HepG2 (cell line): ENCODE measurements around the gene BPIFA2. TPM values are rescaled to one million over a fixed set of nuclear protein-coding genes. Genes with fewer than 3 reads are reported as not detected.

Source experiments
- ATAC-seq: fragments of 200-7000 bp; cut with Tn5 transposase; 3 replicates; pipeline ENCODE4 v1.9.1; 2020; ENCODE audit warnings: mild to moderate bottlenecking, moderate library complexity
- BruUV-seq: library from RNA; stranded (reverse); fragments of 400-500 nt; replicated peaks from 2 replicates; lab custom pipeline; 2021; lab: Mats Ljungman, UMichigan
- CTCF ChIA-PET: fragments of 300-600 bp; formaldehyde crosslinking; extraction: SDS; loops from one replicate; lab custom pipeline; 2021; ENCODE audit warnings: low total read pairs, inconsistent platforms, low intra/inter-chr PET ratio; lab: Yijun Ruan, JAX
- POLR2A ChIA-PET: fragments of 350-600 bp; sonication (Branson Sonifier 250); formaldehyde crosslinking; loops from one replicate; lab custom pipeline; 2020; ENCODE audit warnings: antibody characterized with exemption, inconsistent platforms; lab: Yijun Ruan, JAX
- DNase-seq: peaks from one replicate; pipeline ENCODE4 v3.0.0-alpha.2; 2015; ENCODE audit warnings: low spot score
- FAIRE-seq: peaks from 3 replicates; lab custom pipeline; 2011; peaks lifted over from hg19 to GRCh38; lab: Jason Lieb, UNC
- H2AFZ ChIP-seq: one replicate; pipeline ENCODE4 v1.6.1; 2011; ENCODE audit warnings: low read length, inconsistent platforms
- H3K27ac ChIP-seq: fragments of 300-600 bp; 3 replicates; pipeline ENCODE4 v1.8.0; 2011; ENCODE audit warnings: mixed run types, mild to moderate bottlenecking, mixed read lengths, low read length, inconsistent platforms; ENCODE audit not compliant: insufficient read depth; ENCODE audit errors: extremely low read length
- H3K27me3 ChIP-seq, 2 experiments: fragments of 200-600 bp in 1 of 2; 2 replicates in 1 of 2; 3 replicates in 1 of 2; pipeline versions ENCODE4 v1.6.0 to v1.8.0; 2011; ENCODE audit warnings: low read length in 2 of 2, mild to moderate bottlenecking in 2 of 2, moderate library complexity in 2 of 2, inconsistent platforms in 1 of 2; ENCODE audit not compliant: insufficient read depth in 2 of 2, control insufficient read depth in 1 of 2
- H3K36me3 ChIP-seq, 2 experiments: fragments of 200-600 bp in 1 of 2; replicated peaks in 1 of 2; 2 replicates in 1 of 2; 3 replicates in 1 of 2; pipeline versions ENCODE4 v1.5.1 to v1.8.0; 2011; ENCODE audit warnings: low read length in 2 of 2, inconsistent platforms in 1 of 2; ENCODE audit not compliant: insufficient read depth in 2 of 2, control insufficient read depth in 1 of 2
- H3K4me1 ChIP-seq: 2 replicates; pipeline ENCODE4 v1.5.1; 2012; ENCODE audit warnings: low read length, inconsistent platforms; ENCODE audit not compliant: insufficient read depth
- H3K4me2 ChIP-seq: 2 replicates; pipeline ENCODE4 v1.6.0; 2011; ENCODE audit warnings: low read depth, low read length, inconsistent platforms
- H3K4me3 ChIP-seq, 3 experiments: fragments of 200-600 bp in 1 of 3; sonication (generic), shearing (Covaris generic) in 1 of 3; replicated peaks in 1 of 3; 2 replicates each; pipeline ENCODE4 v1.5.1; 2011 to 2016; ENCODE audit warnings: low read length in 3 of 3, inconsistent platforms in 2 of 3, low read depth in 2 of 3, mild to moderate bottlenecking in 2 of 3, control low read depth in 1 of 3, mixed read lengths in 1 of 3; ENCODE audit not compliant: insufficient read depth in 1 of 3
- H3K79me2 ChIP-seq: one replicate; pipeline ENCODE4 v1.6.1; 2011; ENCODE audit warnings: low read length, inconsistent platforms; ENCODE audit not compliant: insufficient read depth
- H3K9ac ChIP-seq: 2 replicates; pipeline ENCODE4 v1.6.0; 2011; ENCODE audit warnings: mild to moderate bottlenecking, low read depth, low read length, inconsistent platforms; ENCODE audit not compliant: insufficient read depth
- H3K9me3 ChIP-seq: 2 replicates; pipeline ENCODE4 v1.5.1; 2012; ENCODE audit warnings: mild to moderate bottlenecking, low read length
- H4K20me1 ChIP-seq: 2 replicates; pipeline ENCODE4 v1.6.0; 2011; ENCODE audit warnings: inconsistent platforms, mild to moderate bottlenecking, low read length, moderate library complexity; ENCODE audit not compliant: insufficient read depth
- DPF2 ChIP-seq: sonication (generic); formaldehyde crosslinking; IDR thresholded peaks from 2 replicates; pipeline ENCODE4 v1.4.0; 2020; ENCODE audit warnings: mild to moderate bottlenecking, low read depth, missing genetic modification reagents, borderline replicate concordance
- FOXP4 ChIP-seq: sonication (generic); formaldehyde crosslinking; IDR thresholded peaks from 2 replicates; pipeline ENCODE4 v1.4.0; 2020; ENCODE audit warnings: missing genetic modification reagents
- MIER2 ChIP-seq: IDR thresholded peaks from 2 replicates; pipeline ENCODE4 v1.6.1; 2016; ENCODE audit warnings: missing biosample characterization, missing genetic modification reagents
- SIX1 ChIP-seq: sonication (generic); formaldehyde crosslinking; IDR thresholded peaks from 2 replicates; pipeline ENCODE4 v1.4.0; 2020; ENCODE audit warnings: missing genetic modification reagents, borderline replicate concordance
- ZBTB7B ChIP-seq: sonication (generic); formaldehyde crosslinking; IDR thresholded peaks from 2 replicates; pipeline ENCODE4 v1.4.0; 2020; ENCODE audit warnings: missing genetic modification reagents
- ZNF589 ChIP-seq: sonication (generic); formaldehyde crosslinking; conservative IDR thresholded peaks from 2 replicates; pipeline ENCODE4 v1.8.0; 2022; ENCODE audit warnings: mild to moderate bottlenecking, moderate library complexity, missing genetic modification reagents
- ZNF850 ChIP-seq: sonication (generic); formaldehyde crosslinking; conservative IDR thresholded peaks from 2 replicates; pipeline ENCODE4 v1.9.0; 2021; ENCODE audit warnings: mild to moderate bottlenecking, missing genetic modification reagents
- ZNF878 ChIP-seq: sonication (generic); formaldehyde crosslinking; IDR thresholded peaks from 2 replicates; pipeline ENCODE4 v1.8.1; 2023; ENCODE audit warnings: mild to moderate bottlenecking, missing genetic modification reagents, moderate library complexity
- WGBS: methylation state at CpG from one replicate; pipeline ENCODE4 v1.1.6; 2017; ENCODE audit warnings: low lambda C conversion rate; 5-methylcytosine and 5-hydroxymethylcytosine counted together
- in situ Hi-C: cut with HindIII; loops from 2 replicates; pipeline ENCODE4 v1.10.0; 2017; ENCODE audit warnings: low pct_unique_long_range_greater_than_20kb; ENCODE audit not compliant: extremely low pct_ligation_motif_present
- intact Hi-C: fragments of 100-400 bp; cut with micrococcal nuclease; formaldehyde crosslinking; loops from one replicate; pipeline ENCODE4 v1.10.0; 2022; ENCODE audit not compliant: unreplicated experiment
- polyA plus RNA-seq, 8 experiments: library from polyadenylated mRNA; depleted of rRNA in 3 of 8; stranded (reverse) in 7 of 8; unstranded in 1 of 8; fragments of >200 nt; fragmentation: Illumina TruSeq in 4 of 8; extraction: Trizol in 4 of 8; gene quantifications; 2 replicates each; pipeline versions ENCODE4 v1.2.1 to v1.2.3, GENCODE V29; 2011 to 2016; ENCODE audit warnings: low read depth in 4 of 8, missing spikeins in 1 of 8, mixed read lengths in 1 of 8; ENCODE audit not compliant: insufficient read depth in 1 of 8
- total RNA-seq, 5 experiments: library from RNA; depleted of rRNA; stranded (reverse); fragments of >200 nt; fragmentation: Illumina TruSeq; extraction: Trizol; gene quantifications; 2 replicates each; pipeline ENCODE4 v1.2.3, GENCODE V29; 2016; ENCODE audit warnings: low read depth in 1 of 5

The BPIFA2 gene
- total and polyA plus RNA-seq, 2 of the 13 experiments (the other 11 are each of a cell fraction or from before 2014, with no cell fraction given): not detected

DNA sequence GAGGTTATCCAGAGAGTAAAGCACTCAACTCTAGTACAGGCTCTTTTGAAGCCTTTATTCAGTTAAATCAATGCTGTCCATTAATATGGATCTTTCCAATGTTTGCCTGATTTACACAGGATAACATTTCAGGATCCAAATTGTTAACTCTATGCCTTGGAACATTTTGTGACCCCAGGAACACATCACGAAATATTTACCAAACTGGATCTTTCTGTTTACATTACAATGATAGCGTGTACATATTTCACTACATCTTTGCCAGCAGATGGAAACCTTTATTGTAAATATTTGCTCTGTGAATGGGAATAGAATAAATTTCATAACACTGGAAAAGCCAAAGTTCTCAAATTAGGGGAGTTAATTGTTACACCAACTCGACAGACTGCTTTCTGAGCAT is 23.5 kb downstream of the BPIFA2 start (continued):
- TF ChIP-seq FOXP4 (CRISPR knock-in tag) (no peak), ZBTB7B (CRISPR knock-in tag) (no peak), SIX1 (no peak), ZNF589 (CRISPR knock-in tag) (no peak), ZNF850 (CRISPR knock-in tag) (no peak), MIER2 (CRISPR knock-in tag) (no peak)

GRCh38 chr20:33191955-33192354 is 24.0 kb downstream of the BPIFA2 start:
- no peak for TF ChIP-seq ZNF878 (CRISPR knock-in tag)
- TF ChIP-seq DPF2 (CRISPR knock-in tag): no peak
- CTCF ChIA-PET: no interaction called here
- Histone ChIP-seq H3K9me3 (no peaks in the 10 kb centered on the region), H2AFZ (no peak overlapping the region), H4K20me1 (no peaks in the 10 kb centered on the region), H3K4me3 (no peak overlapping the region), H3K27ac (no peak overlapping the region), H3K9ac (no peak overlapping the region), H3K4me2 (no peak overlapping the region), H3K79me2 (no peaks in the 10 kb centered on the region), H3K4me1 (no peaks in the 10 kb centered on the region), H3K36me3 (no peaks in the 10 kb centered on the region), H3K27me3 (peaks cover 3 to 9% of the 10 kb centered on the region in 2 experiments; a peak in 3 of 5 replicates)
- ATAC-seq (no peak), FAIRE-seq (no peak), DNase-seq (no peak)
- POLR2A ChIA-PET: no interaction called here
- 5% methylated on average over 1 of the region's 1 CpG for WGBS
- intact Hi-C loops (no loop called here), in situ Hi-C loops (no loop called here)
- no TSS peak for BruUV-seq
